Transverse colon (tissue), 3 donors: Measurements from ENCODE around the gene TMEM178B.

Source experiments
- CTCF ChIP-seq, 5 experiments: fragments of 200-600 bp in 3 of 5; fragments of 450-650 bp in 2 of 5; sonication (generic) in 3 of 5; IDR thresholded peaks; 1 replicate in 2 of 5; 2 replicates in 3 of 5; pipeline ENCODE4 v1.5.1; 2016 to 2017; ENCODE audit warnings: antibody characterized with exemption in 5 of 5, inconsistent platforms in 3 of 5, mild to moderate bottlenecking in 2 of 5, moderate library complexity in 1 of 5
- POLR2A ChIP-seq: fragments of 450-650 bp; IDR thresholded peaks from one replicate; pipeline ENCODE4 v1.6.1; 2016; ENCODE audit warnings: antibody characterized with exemption, mild to moderate bottlenecking, moderate library complexity

DNA sequence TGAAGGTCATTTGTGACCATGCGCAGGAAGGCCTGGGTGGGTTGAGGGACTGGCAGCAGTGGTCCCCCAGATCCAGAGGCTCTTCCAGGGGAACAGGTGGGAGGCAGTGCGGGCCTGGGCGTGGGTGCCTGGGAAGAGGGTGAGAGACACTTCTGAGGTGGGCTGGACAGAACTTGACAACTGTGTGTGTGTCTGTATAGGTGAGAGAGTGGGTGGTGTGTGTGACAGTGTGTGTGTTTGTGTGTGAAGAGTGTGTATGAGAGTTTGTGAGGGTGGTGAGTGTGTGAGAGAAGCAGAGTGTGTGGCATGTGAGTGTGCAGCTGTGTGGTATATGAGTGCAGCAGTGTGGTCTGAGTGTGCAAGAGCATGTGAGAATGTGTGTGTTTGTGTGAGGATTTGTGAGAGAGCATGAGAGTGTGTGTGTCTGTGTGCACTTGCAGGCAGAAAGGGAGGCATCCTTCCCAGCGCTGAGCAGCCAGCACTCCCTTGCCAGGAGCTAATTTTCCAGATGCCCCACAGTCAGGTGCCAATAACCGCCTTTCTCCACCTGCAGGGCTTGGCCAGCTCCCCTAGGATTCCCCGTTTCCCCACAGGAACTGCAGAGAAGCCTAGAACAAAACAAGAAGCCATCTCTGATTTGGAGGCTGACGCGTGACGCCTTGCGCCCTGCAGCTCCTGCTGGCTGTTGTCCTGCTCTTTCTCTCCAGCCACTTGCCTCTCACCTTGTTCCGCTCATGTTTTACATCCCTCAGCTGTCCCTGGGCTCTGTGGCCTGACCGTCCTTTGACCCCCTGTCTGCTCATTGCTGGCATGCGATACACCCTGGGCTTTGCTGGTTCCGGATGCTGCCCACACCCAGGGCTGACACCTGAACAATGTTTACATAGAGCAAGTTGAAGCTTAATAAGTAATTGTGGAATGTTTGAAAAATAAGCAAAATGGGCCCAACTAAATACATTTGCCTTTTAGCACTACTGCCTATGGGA, 88.0 kb downstream of the TMEM178B start:
- no peak for TF ChIP-seq CTCF (IDR thresholded peaks at IDR 0.05)
- no peak for TF ChIP-seq POLR2A
